SKM-1 treated with dmso at 0.1 percent for 144 hours (cell line): Measurements from ENCODE around the gene VTI1A.
"Not testable (repeated sequence)": the region's sequence is repeated elsewhere in the genome, so short reads cannot be mapped to it uniquely, and the experiment has no call there.

Experiments used
- DNase-seq: peaks from one replicate; lab custom pipeline; 2025; ENCODE audit not compliant: unreplicated experiment; lab: John Stamatoyannopoulos, UW

VTI1A gene

GRCh38 chr10:112539340-112539739 is 92.3 kb downstream of the VTI1A start:
- no peak for DNase-seq

- DNase-seq = not testable (repeated sequence)
These were observed 95.8 kb downstream of the VTI1A start for GRCh38 chr10:112542823-112543222.

- no peak for DNase-seq
These were observed 99.5 kb downstream of the VTI1A start for GRCh38 chr10:112546474-112546873.

- no peak for DNase-seq
These were observed 101.7 kb downstream of the VTI1A start for GRCh38 chr10:112548535-112549276.

- no peak for DNase-seq
These were observed 105.6 kb downstream of the VTI1A start for GRCh38 chr10:112552593-112553110.

GRCh38 chr10:112553315-112553714 is 106.3 kb downstream of the VTI1A start:
- DNase-seq = no peak

GRCh38 chr10:112554263-112554662 is 107.2 kb downstream of the VTI1A start:
- DNase-seq = no peak

- DNase-seq = no peak
These were observed 110.2 kb downstream of the VTI1A start for GRCh38 chr10:112557197-112557596.

- no peak for DNase-seq
These were observed 111.6 kb downstream of the VTI1A start for GRCh38 chr10:112558476-112559142.

GRCh38 chr10:112559349-112559748 is 112.3 kb downstream of the VTI1A start:
- no peak for DNase-seq

- DNase-seq = no peak
These were observed 115.1 kb downstream of the VTI1A start for GRCh38 chr10:112562122-112562521.

- DNase-seq = no peak
These were observed 116.0 kb downstream of the VTI1A start for GRCh38 chr10:112562809-112563663.

- no peak for DNase-seq
These were observed 117.3 kb downstream of the VTI1A start for GRCh38 chr10:112564337-112564736.

- DNase-seq = peak; percentile 64
These were observed 118.5 kb downstream of the VTI1A start for GRCh38 chr10:112565434-112566053.

- DNase-seq = no peak
These were observed 123.6 kb downstream of the VTI1A start for GRCh38 chr10:112570585-112570984.

- DNase-seq = no peak
These were observed 132.6 kb downstream of the VTI1A start for GRCh38 chr10:112579578-112579977.

- DNase-seq = no peak
These were observed 133.3 kb downstream of the VTI1A start for GRCh38 chr10:112580267-112580666.

GRCh38 chr10:112581921-112582320 is 134.9 kb downstream of the VTI1A start:
- no peak for DNase-seq

- no peak for DNase-seq
These were observed 136.4 kb downstream of the VTI1A start for GRCh38 chr10:112583236-112583939.

GRCh38 chr10:112584276-112584675 is 137.3 kb downstream of the VTI1A start:
- DNase-seq = no peak
